Activated CD8-positive, alpha-beta T cell treated with anti-CD3 and anti-CD28 coated beads, Interleukin-2, amount 10 ng/mL, durations not matched to agents 7 days and 5 days (primary cell): Measurements from ENCODE around the gene SMC1B. TPM values are rescaled to one million over a fixed set of nuclear protein-coding genes. Genes with fewer than 3 reads are reported as not detected.

Experiments
- ATAC-seq: fragments of 150-1000 bp; cut with Tn5 transposase; one replicate; pipeline ENCODE4 v1.10.0; 2021; ENCODE audit warnings: moderate library complexity
- CTCF ChIA-PET: fragments of 350-600 bp; sonication (Branson Sonifier 250); formaldehyde crosslinking; loops from one replicate; lab custom pipeline; 2021; ENCODE audit warnings: antibody characterized with exemption; lab: Charles Lee
- POLR2A ChIA-PET: fragments of 350-600 bp; sonication (Branson Sonifier 250); formaldehyde crosslinking; loops from one replicate; lab custom pipeline; 2021; ENCODE audit warnings: antibody characterized with exemption; lab: Charles Lee
- DNase-seq: peaks from one replicate; pipeline ENCODE4 v3.0.0-alpha.2; 2020
- H3K27ac Mint-ChIP-seq: one replicate; pipeline ENCODE4 v1.8.0; 2021; ENCODE audit warnings: mild to moderate bottlenecking, mixed read lengths
- H3K27me3 Mint-ChIP-seq: one replicate; pipeline ENCODE4 v1.8.0; 2021; ENCODE audit warnings: low read depth, mixed read lengths
- H3K36me3 Mint-ChIP-seq: one replicate; pipeline ENCODE4 v1.8.0; 2021; ENCODE audit warnings: low read depth, mixed read lengths
- H3K4me1 Mint-ChIP-seq: one replicate; pipeline ENCODE4 v1.8.0; 2021; ENCODE audit warnings: low read depth, mixed read lengths
- H3K4me3 Mint-ChIP-seq: one replicate; pipeline ENCODE4 v1.8.0; 2021; ENCODE audit warnings: mild to moderate bottlenecking, mixed read lengths
- H3K9me3 Mint-ChIP-seq: one replicate; pipeline ENCODE4 v1.8.0; 2022; ENCODE audit warnings: mixed read lengths; ENCODE audit not compliant: insufficient read depth
- total RNA-seq, 2 experiments: library from RNA; stranded (reverse); gene quantifications; one replicate each; pipeline ENCODE4 v1.2.3, GENCODE V29; 2021

The SMC1B gene
- total RNA-seq, 2 experiments from 2014 or later: 1.6 to 2.1 TPM

DNA sequence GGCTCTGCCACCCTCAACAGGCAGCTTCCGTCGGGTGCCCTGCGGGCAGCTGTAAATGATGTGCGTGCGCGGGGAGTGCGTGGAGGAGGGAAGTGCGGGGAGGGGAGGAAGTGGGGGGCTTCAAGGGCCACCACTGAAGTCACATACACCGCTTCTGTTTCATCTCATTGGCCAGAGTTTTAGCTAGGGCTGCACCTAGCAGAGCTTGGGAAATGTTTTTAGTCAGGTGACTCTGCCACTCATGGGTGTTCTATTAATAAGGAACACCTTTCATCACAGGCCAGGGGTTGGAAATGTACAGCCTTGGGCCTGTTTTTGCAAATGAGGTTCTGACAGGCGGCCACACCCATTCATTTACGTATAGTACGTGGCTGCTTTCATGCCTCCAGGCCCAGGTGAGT is 89.1 kb downstream of the SMC1B start:
- no peaks in the 10 kb centered on the region for H3K27me3 Mint-ChIP-seq
- ChIA-PET CTCF (interaction anchor here (1.0 kb wide), 1 partner anchor 73 kb away, joined by 3 read pairs; no protein-coding TSS in a partner anchor), POLR2A (interaction anchor here (1.1 to 1.3 kb wide), 2 partner anchors 16 to 89 kb away, joined by 3 to 4 read pairs; partner anchors contain the start of genes RIBC2 and SMC1B)
- H3K36me3 Mint-ChIP-seq: peaks cover 54% of the 10 kb centered on the region
- no peak for DNase-seq
- H3K4me3 Mint-ChIP-seq: no peak overlapping the region
- peaks cover 41% of the 10 kb centered on the region for H3K4me1 Mint-ChIP-seq
- H3K27ac Mint-ChIP-seq: no peak overlapping the region
- H3K9me3 Mint-ChIP-seq: no peaks in the 10 kb centered on the region
- no peak for ATAC-seq

GRCh38 chr22:45323695-45324094 is 89.7 kb downstream of the SMC1B start:
- Mint-ChIP-seq H3K4me3 (no peak overlapping the region), H3K9me3 (no peaks in the 10 kb centered on the region), H3K27ac (peak overlapping the region; percentile 8), H3K36me3 (peaks cover 56% of the 10 kb centered on the region), H3K27me3 (no peaks in the 10 kb centered on the region), H3K4me1 (peaks cover 47% of the 10 kb centered on the region)
- ATAC-seq (no peak), DNase-seq (no peak)
- ChIA-PET CTCF (interaction anchor here (1.0 kb wide), 1 partner anchor 74 kb away, joined by 3 read pairs; no protein-coding TSS in a partner anchor), POLR2A (interaction anchor here (1.1 to 1.3 kb wide), 2 partner anchors 17 to 90 kb away, joined by 3 to 4 read pairs; partner anchors contain the start of genes RIBC2 and SMC1B)

GRCh38 chr22:45322873-45323525 is 90.4 kb downstream of the SMC1B start:
- Mint-ChIP-seq H3K9me3 (no peaks in the 10 kb centered on the region), H3K27me3 (no peaks in the 10 kb centered on the region), H3K4me3 (no peak overlapping the region), H3K4me1 (peaks cover 54% of the 10 kb centered on the region), H3K27ac (peak overlapping the region; percentile 8), H3K36me3 (peaks cover 56% of the 10 kb centered on the region)
- no peak for DNase-seq
- POLR2A ChIA-PET: interaction anchor here (1.1 to 1.3 kb wide), 2 partner anchors 18 to 91 kb away, joined by 3 to 4 read pairs; partner anchors contain the start of genes RIBC2 and SMC1B
- ATAC-seq: no peak
- CTCF ChIA-PET: interaction anchor here (1.7 kb wide), 1 partner anchor 12 kb away, joined by 6 read pairs; no protein-coding TSS in a partner anchor

DNA sequence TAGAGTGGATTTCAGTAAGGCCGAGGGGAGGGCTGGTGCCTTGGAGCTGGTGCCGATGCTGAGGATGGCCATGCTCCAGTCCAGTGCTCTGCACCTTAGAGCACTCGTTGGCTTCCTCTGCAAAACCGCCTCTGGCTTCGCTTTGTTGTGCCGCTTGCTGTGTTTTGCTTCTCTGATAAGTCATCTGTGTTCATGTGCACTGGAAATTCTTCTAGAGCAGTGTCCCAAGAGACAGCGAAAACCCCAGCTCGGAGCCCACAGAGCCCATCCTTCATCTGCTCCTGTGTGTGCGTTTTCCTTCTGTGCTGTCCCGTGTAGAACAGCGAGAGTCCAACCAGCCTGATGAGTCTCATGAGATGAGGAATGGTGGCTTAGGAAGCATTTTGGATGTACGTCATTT is 91.6 kb downstream of the SMC1B start:
- ATAC-seq (no peak), DNase-seq (no peak)
- no peak overlapping the region for H3K4me3 Mint-ChIP-seq
- ChIA-PET CTCF (interaction anchor here (1.7 kb wide), 1 partner anchor 13 kb away, joined by 6 read pairs; no protein-coding TSS in a partner anchor), POLR2A (no interaction called here)
- peaks cover 66% of the 10 kb centered on the region for H3K4me1 Mint-ChIP-seq
- no peaks in the 10 kb centered on the region for H3K27me3 Mint-ChIP-seq
- no peaks in the 10 kb centered on the region for H3K9me3 Mint-ChIP-seq
- H3K36me3 Mint-ChIP-seq: peaks cover 50% of the 10 kb centered on the region
- no peak overlapping the region for H3K27ac Mint-ChIP-seq

- DNase-seq (no peak), ATAC-seq (no peak)
- Mint-ChIP-seq H3K4me3 (no peak overlapping the region), H3K27me3 (no peaks in the 10 kb centered on the region), H3K27ac (peak overlapping the region; percentile 99), H3K36me3 (peaks cover 41% of the 10 kb centered on the region), H3K9me3 (no peaks in the 10 kb centered on the region), H3K4me1 (peaks cover 79% of the 10 kb centered on the region)
- POLR2A ChIA-PET: no interaction called here
- CTCF ChIA-PET: no interaction called here
Measured at GRCh38 chr22:45320357-45320976, 92.9 kb downstream of the SMC1B start.

- CTCF ChIA-PET: interaction anchor here (0.8 kb wide), 1 partner anchor 47 kb away, joined by 3 read pairs; no protein-coding TSS in a partner anchor
- H3K36me3 Mint-ChIP-seq: peaks cover 31% of the 10 kb centered on the region
- H3K27me3 Mint-ChIP-seq: no peaks in the 10 kb centered on the region
- H3K9me3 Mint-ChIP-seq: no peaks in the 10 kb centered on the region
- peak overlapping the region; percentile 80 for H3K4me3 Mint-ChIP-seq
- POLR2A ChIA-PET: interaction anchor here (0.6 to 3.7 kb wide), 3 partner anchors 22 to 255 kb away, joined by 3 to 18 read pairs (median 3); partner anchors contain the start of genes RIBC2 and SMC1B
- H3K4me1 Mint-ChIP-seq: peaks cover 79% of the 10 kb centered on the region
- H3K27ac Mint-ChIP-seq: peak overlapping the region; percentile 99
- DNase-seq: no peak
- no peak for ATAC-seq
Measured at GRCh38 chr22:45319324-45319685, 94.1 kb downstream of the SMC1B start.

- ChIA-PET POLR2A (interaction anchor here (0.6 to 3.7 kb wide), 5 partner anchors 16 to 254 kb away, joined by 3 to 18 read pairs (median 3); partner anchors contain the start of genes RIBC2 and SMC1B), CTCF (interaction anchor here (1.0 to 2.0 kb wide), 3 partner anchors 15 to 104 kb away, joined by 3 to 8 read pairs (median 5); no protein-coding TSS in a partner anchor)
- Mint-ChIP-seq H3K27ac (peak overlapping the region; percentile 99), H3K9me3 (no peaks in the 10 kb centered on the region), H3K4me3 (peak overlapping the region; percentile 80), H3K27me3 (no peaks in the 10 kb centered on the region), H3K36me3 (peaks cover 27% of the 10 kb centered on the region), H3K4me1 (peaks cover 80% of the 10 kb centered on the region)
- DNase-seq: peak; percentile 75
- peak; percentile 68 for ATAC-seq
Measured at GRCh38 chr22:45318558-45319323, 94.7 kb downstream of the SMC1B start.

DNA sequence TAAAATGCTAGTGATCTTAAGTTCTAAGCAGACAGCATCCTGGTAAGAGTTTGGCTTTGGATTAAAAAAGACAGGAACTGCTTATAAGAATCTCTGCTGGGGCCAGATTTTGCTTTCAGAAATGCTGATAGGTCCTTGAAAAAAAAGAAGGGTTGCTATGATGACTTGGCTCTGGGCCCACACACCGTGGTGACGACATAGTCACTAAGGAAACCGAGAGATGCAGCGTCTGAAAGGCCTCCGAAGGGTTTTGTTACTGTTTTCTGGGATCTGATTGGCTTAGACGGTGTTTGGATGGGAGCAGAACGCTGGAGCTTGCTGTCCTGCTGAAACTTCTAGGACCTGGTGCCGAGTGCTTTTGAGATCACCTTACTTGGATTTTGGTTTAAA is 95.2 kb downstream of the SMC1B start:
- no peaks in the 10 kb centered on the region for H3K27me3 Mint-ChIP-seq

GRCh38 chr22:45317551-45318167 is 95.7 kb downstream of the SMC1B start:
- Mint-ChIP-seq H3K27me3 (no peaks in the 10 kb centered on the region), H3K36me3 (peaks cover 22% of the 10 kb centered on the region), H3K4me3 (peak overlapping the region; percentile 80), H3K9me3 (no peaks in the 10 kb centered on the region), H3K27ac (peak overlapping the region; percentile 99), H3K4me1 (peaks cover 80% of the 10 kb centered on the region)
- DNase-seq (peak; percentile 41), ATAC-seq (peak; percentile 27)
- ChIA-PET CTCF (interaction anchor here (0.9 to 2.0 kb wide), 7 partner anchors 16 to 154 kb away, joined by 3 to 8 read pairs (median 4); partner anchors contain the start of gene NUP50), POLR2A (interaction anchor here (0.6 to 3.7 kb wide), 6 partner anchors 15 to 96 kb away, joined by 3 to 18 read pairs (median 3); partner anchors contain the start of genes RIBC2 and SMC1B)

More for the DNA sequence above, 95.2 kb downstream of the SMC1B start:
- Mint-ChIP-seq H3K4me1 (peaks cover 78% of the 10 kb centered on the region), H3K36me3 (peaks cover 22% of the 10 kb centered on the region), H3K4me3 (peak overlapping the region; percentile 80), H3K27ac (peak overlapping the region; percentile 99), H3K9me3 (no peaks in the 10 kb centered on the region)
- DNase-seq (peak; percentile 92), ATAC-seq (peak; percentile 85)
- POLR2A ChIA-PET: interaction anchor here (0.8 to 3.7 kb wide), 5 partner anchors 15 to 95 kb away, joined by 3 to 18 read pairs (median 3); partner anchors contain the start of genes RIBC2 and SMC1B
- CTCF ChIA-PET: interaction anchor here (0.9 to 2.0 kb wide), 5 partner anchors 16 to 154 kb away, joined by 3 to 8 read pairs (median 3); partner anchors contain the start of gene NUP50

- Mint-ChIP-seq H3K27me3 (no peaks in the 10 kb centered on the region), H3K9me3 (no peaks in the 10 kb centered on the region), H3K4me3 (peak overlapping the region; percentile 80), H3K4me1 (peaks cover 75% of the 10 kb centered on the region), H3K27ac (peak overlapping the region; percentile 99), H3K36me3 (peaks cover 18% of the 10 kb centered on the region)
- ATAC-seq: no peak
- ChIA-PET CTCF (interaction anchor here (1.0 to 2.0 kb wide), 5 partner anchors 17 to 153 kb away, joined by 3 to 8 read pairs (median 5); partner anchors contain the start of gene NUP50), POLR2A (interaction anchor here (0.6 to 3.7 kb wide), 3 partner anchors 17 to 97 kb away, joined by 3 to 18 read pairs (median 3); partner anchors contain the start of genes RIBC2 and SMC1B)
- DNase-seq: no peak
Measured at GRCh38 chr22:45316796-45317526, 96.4 kb downstream of the SMC1B start.
